GM04503 (cell line): ENCODE measurements around the gene TOX2.

Experiments
- DNase-seq: peaks from one replicate; pipeline ENCODE4 v3.0.0-alpha.2; 2012; ENCODE audit warnings: low read depth

The TOX2 gene

GRCh38 chr20:44075950-44076232 is 161.2 kb downstream of the TOX2 start:
- DNase-seq, result no peak

GRCh38 chr20:44079291-44079690 is 164.6 kb downstream of the TOX2 start:
- DNase-seq, result no peak

GRCh38 chr20:44080064-44080463 is 165.4 kb downstream of the TOX2 start:
- DNase-seq, result no peak

GRCh38 chr20:44080646-44081267 is 166.1 kb downstream of the TOX2 start:
- no peak for DNase-seq

GRCh38 chr20:44081476-44081875 is 166.8 kb downstream of the TOX2 start:
- DNase-seq, result no peak

GRCh38 chr20:44081888-44082287 is 167.2 kb downstream of the TOX2 start:
- DNase-seq, result no peak

GRCh38 chr20:44083220-44083933 is 168.7 kb downstream of the TOX2 start:
- DNase-seq, result no peak

- DNase-seq, result no peak
Measured at GRCh38 chr20:44084439-44084838, 169.8 kb downstream of the TOX2 start.

- DNase-seq, result no peak
Measured at GRCh38 chr20:44084891-44085290, 170.2 kb downstream of the TOX2 start.

GRCh38 chr20:44085616-44086434 is 171.2 kb downstream of the TOX2 start:
- DNase-seq, result no peak

GRCh38 chr20:44087051-44087856 is 172.6 kb downstream of the TOX2 start:
- DNase-seq, result no peak

GRCh38 chr20:44087857-44088120 is 173.1 kb downstream of the TOX2 start:
- DNase-seq, result no peak

GRCh38 chr20:44089987-44090674 is 175.5 kb downstream of the TOX2 start:
- peak; percentile 22 for DNase-seq

GRCh38 chr20:44091026-44091425 is 176.4 kb downstream of the TOX2 start:
- DNase-seq, result no peak

GRCh38 chr20:44092551-44093248 is 178.0 kb downstream of the TOX2 start:
- no peak for DNase-seq

- no peak for DNase-seq
Measured at GRCh38 chr20:44093249-44093582, 178.6 kb downstream of the TOX2 start.

- DNase-seq, result no peak
Measured at GRCh38 chr20:44095831-44096230, 181.2 kb downstream of the TOX2 start.

- DNase-seq, result no peak
Measured at GRCh38 chr20:44097521-44098255, 183.0 kb downstream of the TOX2 start.

- no peak for DNase-seq
Measured at GRCh38 chr20:44098256-44098630, 183.6 kb downstream of the TOX2 start.

GRCh38 chr20:44098657-44099056 is 184.0 kb downstream of the TOX2 start:
- no peak for DNase-seq

- DNase-seq, result no peak
Measured at GRCh38 chr20:44099832-44100231, 185.2 kb downstream of the TOX2 start.
